ENCODE results near the gene MDM4.

Gene MDM4

GRCh38 chr1:204578867-204579664 is 62.9 kb downstream of the MDM4 start:
- no peak for DNase-seq (ENCODE audit: low read depth)

- DNase-seq (ENCODE audit: low read depth): no peak
Measured at GRCh38 chr1:204579681-204580080, 63.5 kb downstream of the MDM4 start.

DNA sequence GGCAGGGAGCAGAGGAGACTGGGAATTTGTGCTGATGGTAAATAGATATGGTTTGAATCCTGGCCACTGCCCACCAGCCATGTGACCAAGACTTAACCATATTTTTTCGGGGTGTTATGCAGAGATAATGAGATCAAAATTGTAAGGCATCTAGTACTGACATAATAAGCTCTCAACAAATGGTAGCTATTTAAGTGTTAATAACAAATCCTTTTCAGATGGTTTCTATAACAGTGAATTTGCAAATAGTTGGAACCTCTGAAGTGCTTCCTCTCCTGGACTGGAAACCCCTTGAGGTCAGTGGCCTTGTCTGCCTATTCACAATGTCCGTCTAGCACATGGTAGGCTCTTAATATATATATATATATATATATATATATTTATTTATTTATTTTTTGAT is 64.7 kb downstream of the MDM4 start:
- no peak for DNase-seq (ENCODE audit: low read depth)

DNA sequence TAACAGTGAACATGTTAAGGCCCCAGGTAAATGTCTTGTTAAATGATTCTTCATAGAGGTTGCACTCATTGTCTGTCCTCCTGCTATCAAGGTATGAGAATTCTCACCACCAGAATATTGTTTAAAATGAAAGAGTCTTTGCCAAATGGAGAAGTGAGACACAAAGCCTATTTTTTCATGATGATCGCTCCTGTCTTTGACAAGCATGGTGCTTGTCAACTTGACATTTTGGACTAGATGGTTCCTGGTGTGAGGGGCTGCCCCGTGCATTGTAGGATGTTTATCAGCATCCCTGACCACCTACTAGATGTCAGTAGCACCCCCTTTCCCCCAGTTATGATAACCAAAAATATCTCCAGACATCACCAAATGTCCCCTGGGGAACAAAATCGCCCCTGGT is 65.6 kb downstream of the MDM4 start:
- DNase-seq (ENCODE audit: low read depth): no peak

DNA sequence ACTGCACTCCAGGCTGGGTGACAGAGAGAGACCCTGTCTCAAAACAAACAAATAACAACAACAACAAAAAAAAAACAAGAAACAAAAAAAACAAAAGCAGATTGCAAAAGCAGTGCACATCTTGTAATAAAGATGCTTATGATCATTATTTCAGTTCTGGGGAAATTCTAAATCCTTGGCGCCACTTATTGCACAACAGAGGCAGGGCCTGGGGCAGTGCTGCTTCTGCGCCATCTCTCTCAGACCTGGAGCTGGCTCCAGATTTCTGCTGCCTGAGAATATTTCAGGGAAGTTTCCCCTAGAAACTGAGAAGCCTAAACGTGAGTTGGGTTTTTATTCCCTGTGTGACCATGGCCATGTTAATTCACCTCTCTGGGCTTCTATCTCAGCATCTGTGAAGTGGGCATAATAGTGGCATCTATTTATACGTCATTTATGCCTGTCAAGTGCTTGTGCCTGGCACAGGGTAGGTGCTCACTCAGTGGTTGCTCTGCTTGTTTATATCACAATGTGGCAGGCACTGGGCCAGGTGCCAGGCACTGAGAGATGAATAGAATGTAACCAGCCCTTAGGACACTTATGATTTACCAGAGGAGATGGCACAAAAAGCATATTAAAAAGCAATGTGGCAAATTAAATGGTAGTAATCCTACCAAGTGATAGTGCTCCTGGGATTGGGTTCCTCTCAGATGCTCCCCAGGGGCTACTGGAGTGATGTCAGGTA is 67.9 kb downstream of the MDM4 start:
- no peak for DNase-seq (ENCODE audit: low read depth)

GRCh38 chr1:204584699-204585372 is 68.6 kb downstream of the MDM4 start:
- no peak for DNase-seq (ENCODE audit: low read depth)

DNA sequence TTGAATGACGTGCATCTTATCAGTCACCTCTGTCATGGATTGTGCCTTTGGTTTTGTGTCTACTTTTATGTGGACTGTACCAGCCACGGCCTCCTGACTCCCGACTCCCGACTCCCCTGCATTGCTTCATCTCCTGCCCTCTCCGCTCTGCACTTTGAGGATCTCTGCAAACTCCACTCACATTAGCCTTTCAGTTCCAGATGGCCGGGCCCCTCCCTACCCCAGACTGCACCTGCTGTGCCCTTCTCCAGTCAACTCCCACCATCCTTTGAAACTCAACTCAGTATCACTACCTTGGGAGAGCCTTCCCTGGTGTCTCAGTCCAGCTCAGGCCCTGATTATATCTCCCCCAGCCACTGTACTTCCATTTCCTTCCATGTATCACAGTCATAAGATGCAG is 71.4 kb downstream of the MDM4 start:
- no peak for DNase-seq (ENCODE audit: low read depth)

GRCh38 chr1:204588826-204589225 is 72.6 kb downstream of the MDM4 start:
- DNase-seq (ENCODE audit: low read depth): no peak

DNA sequence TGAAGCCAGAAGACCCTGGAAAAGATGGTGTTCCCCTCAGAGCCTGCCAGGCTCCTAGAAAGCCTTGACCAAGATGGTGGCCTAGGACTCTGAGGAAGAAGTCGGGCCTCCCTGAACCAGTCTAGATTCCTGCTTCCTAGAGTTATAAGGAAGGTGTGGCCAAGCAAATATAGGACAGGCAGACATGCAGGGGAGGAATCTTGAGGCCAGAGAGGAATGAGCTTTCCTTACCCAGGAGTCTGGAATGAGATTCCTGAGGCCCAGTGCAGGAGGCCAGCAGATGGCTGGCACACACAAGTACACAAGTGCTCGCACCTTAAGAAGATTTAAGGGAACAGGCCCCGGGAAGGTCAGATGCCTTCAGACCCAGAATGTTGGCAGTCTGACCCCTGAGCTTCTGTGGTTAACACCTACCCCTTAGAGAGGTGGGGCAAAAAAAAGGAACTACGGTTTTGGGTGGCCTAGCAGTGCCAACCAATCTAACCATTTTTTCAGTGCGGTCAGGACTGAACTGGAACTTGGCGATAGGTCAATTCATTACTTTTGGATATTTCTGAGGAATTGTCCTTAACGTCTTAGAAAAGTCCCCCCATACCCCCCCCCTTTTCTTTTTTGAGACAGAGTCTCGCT is 73.3 kb downstream of the MDM4 start:
- no peak for DNase-seq (ENCODE audit: low read depth)

DNA sequence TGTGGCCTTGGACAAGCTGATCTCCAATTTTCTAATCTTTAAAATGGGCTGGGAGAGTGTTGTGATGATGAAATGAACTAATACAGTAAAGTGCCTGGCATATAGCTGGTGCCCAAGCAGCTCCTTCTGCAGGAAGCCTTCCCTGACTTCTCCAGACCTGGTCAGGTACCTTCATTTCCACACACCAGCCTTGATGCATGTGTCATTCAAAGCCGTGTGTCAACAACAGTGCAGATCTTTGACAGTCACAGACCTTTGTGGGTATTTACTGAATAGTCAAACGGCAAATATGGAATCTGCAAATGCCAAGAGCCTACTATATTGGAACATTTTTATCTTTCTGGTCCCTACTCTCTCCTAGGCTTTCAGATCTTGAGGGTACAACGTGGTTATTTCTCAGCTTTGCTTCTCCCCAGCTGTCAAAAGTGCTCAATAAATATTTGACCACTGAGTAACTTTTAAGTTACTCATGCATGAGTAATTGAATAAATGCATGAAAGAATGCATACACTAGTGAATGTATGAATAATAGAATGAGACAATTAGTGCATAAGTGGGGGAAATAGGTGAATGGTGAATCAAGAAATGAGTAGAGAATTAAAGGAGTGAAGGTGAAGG is 75.4 kb downstream of the MDM4 start:
- peak; percentile 55 for DNase-seq (ENCODE audit: low read depth)

- no peak for DNase-seq (ENCODE audit: low read depth)
Measured at GRCh38 chr1:204592246-204592948, 76.2 kb downstream of the MDM4 start.

- DNase-seq (ENCODE audit: low read depth): no peak
Measured at GRCh38 chr1:204598319-204598969, 82.2 kb downstream of the MDM4 start.

DNA sequence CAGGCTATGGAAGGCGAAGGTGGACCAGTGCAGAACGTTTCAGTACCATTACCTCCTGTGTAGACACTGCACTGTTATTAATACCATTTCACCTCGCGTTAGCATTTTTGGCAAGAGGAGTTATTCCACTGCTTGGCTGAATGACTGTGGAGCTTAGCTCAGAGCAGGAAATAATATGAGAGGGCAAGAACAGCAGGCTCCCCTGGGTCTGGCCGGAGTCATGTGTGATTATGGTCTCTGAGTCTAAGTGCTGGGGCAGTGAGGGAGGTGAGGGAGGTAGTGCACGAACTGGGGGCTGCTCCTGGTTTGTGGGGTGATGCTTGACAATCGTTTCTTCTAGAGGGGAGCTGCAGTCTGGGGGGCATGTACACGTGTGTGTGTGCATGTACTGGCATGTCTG is 82.9 kb downstream of the MDM4 start:
- no peak for DNase-seq (ENCODE audit: low read depth)

DNA sequence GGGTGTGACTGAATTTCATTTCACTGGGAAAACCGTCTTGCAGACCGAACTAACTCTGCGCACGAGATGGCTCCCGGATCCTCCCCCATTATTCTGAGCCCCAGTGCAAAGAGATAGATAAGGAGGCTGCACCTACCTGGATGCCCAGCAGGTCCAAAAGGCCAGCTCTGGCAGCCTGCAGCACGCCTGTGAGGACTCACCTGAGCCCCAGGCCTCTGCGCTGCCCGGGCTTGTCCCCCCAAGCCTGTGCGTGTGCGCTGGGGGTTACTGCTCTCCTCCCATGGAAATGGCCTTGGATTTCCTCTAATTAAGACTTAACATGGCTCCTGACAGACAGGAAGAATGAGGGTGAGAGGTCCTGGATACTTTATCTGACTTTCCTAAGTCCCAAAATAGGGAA is 83.4 kb downstream of the MDM4 start:
- DNase-seq (ENCODE audit: low read depth): no peak

- no peak for DNase-seq (ENCODE audit: low read depth)
Measured at GRCh38 chr1:204600203-204600602, 84.0 kb downstream of the MDM4 start.

- DNase-seq (ENCODE audit: low read depth): no peak
Measured at GRCh38 chr1:204600968-204601367, 84.8 kb downstream of the MDM4 start.

DNA sequence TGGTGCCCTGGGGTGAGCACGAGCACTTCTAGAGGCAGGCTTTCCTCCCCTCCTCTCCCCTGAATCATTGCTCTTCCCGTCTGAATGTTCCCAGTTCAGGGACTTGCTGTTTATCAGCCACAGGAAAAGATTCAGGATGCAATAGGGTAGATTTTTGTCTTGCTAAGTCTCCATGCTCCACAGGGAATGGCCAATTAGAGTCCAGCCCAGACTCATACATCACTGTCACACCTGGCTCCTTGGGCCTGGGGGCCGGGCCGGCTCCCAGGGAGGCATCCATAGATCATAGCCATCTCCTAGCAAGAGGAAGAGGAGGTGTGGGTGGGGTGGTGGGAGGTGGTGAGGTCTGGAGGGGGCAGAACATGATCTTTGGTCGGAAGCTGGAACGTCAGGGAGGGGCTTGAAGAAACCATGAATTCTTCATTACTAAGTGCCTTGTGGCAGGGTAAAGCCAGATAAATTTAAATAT is 85.9 kb downstream of the MDM4 start:
- no peak for DNase-seq (ENCODE audit: low read depth)

- DNase-seq (ENCODE audit: low read depth): no peak
Measured at GRCh38 chr1:204602871-204603542, 86.8 kb downstream of the MDM4 start.

GRCh38 chr1:204605791-204606190 is 89.6 kb downstream of the MDM4 start:
- no peak for DNase-seq (ENCODE audit: low read depth)

Measured in HS-5 (cell line).